GM18508 (cell line): ENCODE results near the gene FAM107B.

ENCODE experiments used
- ATAC-seq: cut with Tn5 transposase; IDR thresholded peaks from one replicate; pipeline ENCODE4 v1.9.1; 2021; ENCODE audit warnings: moderate number of reproducible peaks; ENCODE audit not compliant: insufficient read depth, unreplicated experiment

The FAM107B gene

GRCh38 chr10:14779001-14779651, 4.4 kb upstream of the FAM107B start:
- ATAC-seq = no peak

- no peak for ATAC-seq
Measured at GRCh38 chr10:14776546-14776945, 1.8 kb upstream of the FAM107B start.

GRCh38 chr10:14775656-14776055, 959 bp upstream of the FAM107B start:
- ATAC-seq = no peak

GRCh38 chr10:14774214-14774580, 500 bp downstream of the FAM107B start:
- no peak for ATAC-seq

- ATAC-seq = no peak
Measured at GRCh38 chr10:14773551-14774213, 1.0 kb downstream of the FAM107B start.

- no peak for ATAC-seq
Measured at GRCh38 chr10:14772399-14772798, 2.3 kb downstream of the FAM107B start.

GRCh38 chr10:14770927-14771326, 3.8 kb downstream of the FAM107B start:
- no peak for ATAC-seq

- no peak for ATAC-seq
Measured at GRCh38 chr10:14761372-14761771, 13.3 kb downstream of the FAM107B start.

GRCh38 chr10:14758994-14759664, 15.6 kb downstream of the FAM107B start:
- no peak for ATAC-seq

- ATAC-seq = no peak
Measured at GRCh38 chr10:14758451-14758850, 16.2 kb downstream of the FAM107B start.

GRCh38 chr10:14757986-14758385, 16.7 kb downstream of the FAM107B start:
- no peak for ATAC-seq

GRCh38 chr10:14757394-14757793, 17.3 kb downstream of the FAM107B start:
- no peak for ATAC-seq

- ATAC-seq = no peak
Measured at GRCh38 chr10:14753441-14753840, 21.3 kb downstream of the FAM107B start.

- ATAC-seq = no peak
Measured at GRCh38 chr10:14751921-14752320, 22.8 kb downstream of the FAM107B start.

GRCh38 chr10:14751014-14751896, 23.4 kb downstream of the FAM107B start:
- no peak for ATAC-seq

- no peak for ATAC-seq
Measured at GRCh38 chr10:14749070-14749809, 25.5 kb downstream of the FAM107B start.

GRCh38 chr10:14748441-14748840, 26.3 kb downstream of the FAM107B start:
- ATAC-seq = no peak

GRCh38 chr10:14742815-14743214, 31.9 kb downstream of the FAM107B start:
- ATAC-seq = peak; percentile 82

GRCh38 chr10:14742382-14742781, 32.3 kb downstream of the FAM107B start:
- no peak for ATAC-seq

- ATAC-seq = no peak
Measured at GRCh38 chr10:14740684-14741247, 33.9 kb downstream of the FAM107B start.
